DMS53 treated with DMSO at 0.1 percent for 48 hours (cell line): ENCODE data around the gene TEK.
"Not testable (repeated sequence)": the region's sequence is repeated elsewhere in the genome, so short reads cannot be mapped to it uniquely, and the experiment has no call there.

Source experiments
- DNase-seq: peaks from one replicate; lab custom pipeline; 2025; ENCODE audit not compliant: unreplicated experiment; lab: John Stamatoyannopoulos, UW

The TEK gene

DNA sequence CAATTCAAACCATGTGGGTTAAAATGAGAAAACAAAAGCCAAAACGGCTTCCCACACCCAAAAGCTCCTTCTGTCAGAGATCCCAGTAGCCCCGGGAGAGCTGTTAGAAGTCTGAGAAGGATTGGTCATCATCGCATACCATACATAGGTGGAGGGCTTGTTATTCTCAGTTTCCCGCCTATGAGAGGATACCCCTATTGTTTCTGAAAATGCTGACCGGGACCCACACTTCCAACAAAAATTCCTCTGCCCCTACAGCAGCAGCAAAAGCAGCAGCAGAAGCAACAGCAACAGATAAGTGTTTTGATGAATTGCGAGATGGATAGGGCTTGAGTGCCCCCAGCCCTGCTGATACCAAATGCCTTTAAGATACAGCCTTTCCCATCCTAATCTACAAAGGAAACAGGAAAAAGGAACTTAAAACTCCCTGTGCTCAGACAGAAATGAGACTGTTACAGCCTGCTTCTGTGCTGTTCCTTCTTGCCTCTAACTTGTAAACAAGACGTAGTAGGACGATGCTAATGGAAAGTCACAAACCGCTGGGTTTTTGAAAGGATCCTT, at the start of gene TEK:
TEK (plus strand) TSS at position 245 of the 561 bp plus-strand sequence. CDS start 366 bp downstream, outside the sequence.
- DNase-seq, result no peak

DNA sequence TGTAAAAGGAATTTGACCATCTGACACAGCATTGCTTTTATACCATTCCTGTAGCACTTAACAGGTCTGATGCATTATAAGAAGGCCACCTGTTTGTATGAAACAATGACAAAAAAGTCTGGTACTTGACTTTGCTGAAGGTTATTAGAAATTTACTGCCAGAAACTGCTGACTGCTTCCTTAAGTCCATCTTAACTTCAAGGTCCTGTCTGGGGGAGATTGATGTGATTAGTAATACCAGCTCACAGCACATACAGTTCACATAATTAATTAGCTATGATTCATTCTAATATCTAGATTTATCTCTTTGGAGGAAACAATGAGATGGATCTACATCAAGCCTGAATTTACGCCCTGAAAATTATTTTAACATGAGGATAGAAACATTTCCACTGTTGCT, 49.6 kb upstream of the TEK start:
- no peak for DNase-seq

DNA sequence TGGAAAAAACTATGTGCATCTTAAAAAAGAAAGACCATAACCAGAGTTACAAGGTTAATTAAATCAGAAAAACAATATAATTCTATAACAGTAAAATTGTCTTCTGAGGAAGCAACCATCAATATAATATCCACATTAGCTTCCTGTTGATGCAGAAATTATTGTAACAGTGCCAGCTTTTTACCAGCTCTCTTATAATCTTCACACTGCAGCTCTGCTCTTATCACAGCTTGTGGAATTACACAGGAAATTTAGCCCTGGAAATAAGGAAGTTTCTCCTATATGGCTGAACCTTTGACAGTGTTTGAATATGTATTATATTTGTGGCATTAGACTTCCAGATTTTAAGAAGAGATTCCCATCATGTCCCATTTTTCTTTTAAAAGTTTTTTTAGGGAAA, 49.1 kb upstream of the TEK start:
- no peak for DNase-seq

DNA sequence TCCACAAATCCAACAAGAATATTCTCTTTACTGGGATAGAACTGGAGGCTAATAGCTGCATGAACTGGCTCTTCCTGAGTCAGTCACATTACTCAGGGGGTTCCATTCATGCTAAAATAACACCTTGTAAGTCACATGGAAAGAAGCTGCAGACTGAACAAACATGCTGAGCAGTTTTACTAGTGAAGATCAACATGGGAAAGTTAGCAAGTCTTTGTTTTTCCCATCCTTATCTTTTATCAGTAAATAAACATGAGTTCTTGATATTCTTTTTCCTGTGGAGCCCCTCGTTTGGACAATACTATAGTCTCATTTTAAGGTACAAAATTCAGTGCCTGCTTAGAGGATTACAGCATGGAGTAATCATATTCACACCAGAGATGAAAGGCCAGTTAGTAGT, 43.7 kb upstream of the TEK start:
- no peak for DNase-seq

DNA sequence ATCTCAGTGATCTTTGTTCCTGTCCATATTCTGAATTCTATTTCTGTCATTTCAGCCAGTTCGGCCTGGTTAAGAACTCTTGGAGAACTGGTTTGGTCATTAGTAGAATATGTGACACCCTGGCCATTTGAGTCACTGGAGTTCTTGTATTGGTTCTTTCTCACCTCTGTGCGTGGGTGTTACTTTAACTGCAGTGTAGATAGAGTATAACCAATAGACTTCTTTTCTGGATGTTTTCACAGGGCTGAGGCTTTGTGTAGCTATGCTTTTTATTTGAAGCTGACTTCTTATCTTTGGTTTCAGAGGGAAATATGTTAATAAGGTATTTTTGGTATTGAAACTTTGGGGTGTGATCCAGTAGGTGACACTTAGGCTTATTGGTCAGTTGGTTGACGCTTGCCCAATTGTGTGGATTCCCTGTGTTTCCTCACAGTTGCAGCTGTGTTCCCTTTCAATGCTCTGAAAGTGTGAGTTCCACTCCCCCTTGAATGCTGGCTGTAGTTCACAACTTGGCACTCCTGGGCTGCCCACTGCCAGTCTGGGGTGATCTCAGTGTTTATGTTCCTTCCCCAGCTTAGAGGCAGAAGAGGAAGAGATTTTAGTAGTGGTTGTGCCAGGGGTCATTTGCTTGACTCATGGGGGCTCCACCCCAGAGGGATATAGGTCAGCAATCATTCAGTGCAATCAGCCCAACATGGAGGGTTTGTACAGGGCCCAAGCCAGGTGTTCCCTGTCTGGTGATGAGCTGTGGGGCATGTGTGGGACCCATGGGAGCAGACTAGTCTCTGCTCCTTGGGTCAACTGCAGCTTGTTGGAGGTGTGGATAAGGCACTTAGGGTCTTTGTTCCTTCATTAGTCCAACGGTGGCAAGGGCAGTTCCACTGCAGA, 34.9 kb upstream of the TEK start:
- no peak for DNase-seq

DNA sequence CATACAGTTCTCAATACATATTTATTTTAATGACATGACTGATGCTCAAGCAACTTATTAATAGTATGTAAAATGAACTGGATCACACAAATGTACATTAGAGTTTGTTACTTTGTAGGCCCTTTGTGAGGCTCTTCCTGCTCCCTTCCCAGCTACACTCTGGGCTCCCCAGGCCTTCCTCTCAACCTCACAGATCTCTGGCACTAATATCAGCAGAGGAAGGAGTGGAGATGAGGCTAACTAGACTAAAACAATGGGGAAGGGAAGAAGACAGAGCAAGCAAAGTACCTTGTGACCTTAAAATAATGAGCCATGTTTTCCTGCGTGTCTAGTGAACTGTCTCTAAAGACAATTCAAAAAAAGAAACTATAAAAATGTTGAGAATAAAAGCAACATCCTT, 30.3 kb upstream of the TEK start:
- no peak for DNase-seq

DNA sequence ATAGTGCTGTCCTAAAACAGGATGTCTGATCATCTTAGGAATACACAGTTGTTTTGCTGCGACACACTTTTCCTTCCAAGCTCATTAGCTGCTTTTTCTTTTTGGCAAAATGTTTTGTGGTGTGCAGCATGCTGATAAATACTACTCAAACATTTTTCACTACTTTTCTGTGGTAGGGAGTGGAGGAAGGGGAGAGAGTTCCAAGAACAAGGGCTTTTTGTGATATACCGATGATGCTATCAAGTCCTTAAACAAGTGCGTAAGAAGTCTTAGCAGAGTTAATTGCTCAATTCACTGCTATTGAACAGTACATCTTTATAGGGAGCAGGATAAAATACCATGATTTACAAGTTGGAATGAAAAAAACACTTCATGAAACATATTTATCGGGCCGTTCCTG, 23.6 kb upstream of the TEK start:
- DNase-seq, result no peak

DNA sequence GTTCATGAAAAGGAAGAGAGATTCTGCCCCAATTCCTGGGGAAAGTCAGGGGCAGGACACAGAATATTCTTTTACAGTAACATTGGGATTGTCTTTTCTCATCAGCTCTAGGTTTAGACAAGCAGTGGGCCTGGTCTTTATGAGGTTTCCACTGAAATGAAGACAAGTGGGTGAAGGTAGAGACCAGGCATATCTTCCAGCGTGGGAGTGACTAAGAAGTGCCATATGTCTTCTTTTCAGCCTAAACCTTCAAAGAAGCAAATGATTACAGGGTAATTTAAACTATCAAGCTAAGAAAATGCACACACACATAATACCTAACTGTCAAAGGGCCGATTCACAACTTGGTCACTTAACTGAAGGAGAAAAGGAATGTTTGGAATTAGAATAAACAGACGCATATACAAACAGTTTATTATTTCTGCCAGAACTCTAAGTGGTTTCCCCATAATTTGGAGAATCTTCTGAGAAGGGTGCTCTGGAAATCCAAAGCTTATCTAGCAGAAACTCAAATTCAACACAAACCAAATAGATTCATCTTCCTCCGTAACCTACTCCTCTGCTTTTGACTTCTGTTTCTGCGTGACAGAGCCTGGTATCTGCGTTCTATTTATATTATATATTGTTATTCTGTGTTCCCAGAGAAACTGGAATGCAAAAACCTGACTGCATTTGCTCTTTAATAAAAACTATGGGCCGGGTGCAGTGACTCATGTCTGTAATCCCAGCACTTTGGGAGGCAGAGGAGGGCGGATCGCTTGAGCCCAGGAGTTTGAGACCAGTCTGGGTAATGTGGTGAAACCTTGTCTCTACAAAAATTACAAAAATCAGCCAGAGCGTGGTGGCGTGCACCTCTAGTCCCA, 22.0 kb upstream of the TEK start:
- no peak for DNase-seq

DNA sequence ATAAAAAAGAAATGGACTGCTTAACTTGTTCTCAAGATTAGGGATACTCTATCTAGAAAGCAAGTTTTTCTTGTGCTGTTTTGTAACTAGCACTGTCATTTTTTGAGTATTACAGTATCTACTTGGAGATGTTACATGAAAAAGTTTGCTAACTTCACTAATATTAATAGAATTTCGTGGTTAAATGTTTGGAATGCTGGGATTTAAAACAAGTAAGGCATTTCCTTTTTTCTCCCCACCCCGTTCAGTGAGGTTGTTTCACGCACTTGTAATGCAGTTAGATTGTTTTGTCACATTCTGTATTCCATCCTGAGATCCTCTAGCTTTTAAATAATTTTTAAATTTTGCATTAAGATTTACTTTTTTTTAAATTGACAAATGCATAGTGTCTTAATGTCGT, 20.0 kb upstream of the TEK start:
- DNase-seq, result no peak

DNA sequence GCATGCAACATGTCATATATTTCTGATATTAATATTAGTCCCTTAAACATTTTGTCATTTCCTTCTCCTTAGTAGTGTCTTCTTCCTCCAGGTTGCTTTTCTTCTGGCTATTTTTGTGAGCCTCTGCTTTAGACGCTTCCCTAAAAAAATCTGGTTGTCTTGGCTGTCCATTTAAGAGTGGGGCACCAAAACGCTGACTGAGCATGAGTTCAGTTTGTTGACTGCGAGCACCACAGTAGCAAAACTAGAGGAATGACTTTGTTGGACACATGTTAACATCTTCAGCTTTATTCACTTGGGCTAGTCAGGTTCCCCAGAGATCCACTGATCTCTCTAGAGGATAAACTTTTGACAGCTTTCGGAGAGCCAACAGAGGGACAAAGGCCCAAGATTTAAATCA, 19.3 kb upstream of the TEK start:
- DNase-seq, result no peak

DNA sequence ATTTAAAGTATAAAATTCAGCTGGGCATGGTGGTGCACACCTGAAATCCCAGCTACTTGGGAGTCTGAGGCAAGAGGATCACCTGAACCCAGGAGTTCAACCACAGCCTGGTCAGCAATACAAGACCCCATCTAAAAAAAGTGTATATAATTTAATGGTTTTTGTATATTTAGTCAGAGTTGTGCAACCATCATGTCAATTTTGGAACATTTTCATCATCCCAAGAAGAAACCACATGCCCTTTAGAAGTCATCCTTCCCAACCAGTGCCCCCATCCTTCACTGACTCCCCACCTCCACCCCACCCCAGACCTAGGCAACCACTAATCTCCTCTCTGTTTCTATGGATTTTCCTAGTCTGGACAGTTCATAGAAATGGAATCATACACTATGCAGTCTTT, 18.8 kb upstream of the TEK start:
- DNase-seq, result no peak

DNA sequence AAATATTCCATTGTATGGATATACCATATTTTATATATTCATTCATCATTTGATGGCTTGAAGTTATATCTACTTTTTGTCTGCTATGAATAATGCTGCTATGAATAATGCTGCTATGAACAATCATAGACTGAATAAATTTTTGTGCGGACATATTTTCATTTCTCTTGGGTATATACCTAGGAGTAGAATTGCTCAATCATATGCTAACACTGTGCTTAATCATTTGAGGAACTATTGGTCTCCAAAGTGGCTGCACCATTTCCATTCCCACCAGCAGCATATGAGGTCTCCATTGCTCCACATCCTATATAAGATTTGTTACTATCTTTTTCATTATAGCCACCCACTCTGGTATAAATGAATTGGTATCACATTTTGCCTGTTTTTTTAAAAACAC, 18.3 kb upstream of the TEK start:
- no peak for DNase-seq

DNA sequence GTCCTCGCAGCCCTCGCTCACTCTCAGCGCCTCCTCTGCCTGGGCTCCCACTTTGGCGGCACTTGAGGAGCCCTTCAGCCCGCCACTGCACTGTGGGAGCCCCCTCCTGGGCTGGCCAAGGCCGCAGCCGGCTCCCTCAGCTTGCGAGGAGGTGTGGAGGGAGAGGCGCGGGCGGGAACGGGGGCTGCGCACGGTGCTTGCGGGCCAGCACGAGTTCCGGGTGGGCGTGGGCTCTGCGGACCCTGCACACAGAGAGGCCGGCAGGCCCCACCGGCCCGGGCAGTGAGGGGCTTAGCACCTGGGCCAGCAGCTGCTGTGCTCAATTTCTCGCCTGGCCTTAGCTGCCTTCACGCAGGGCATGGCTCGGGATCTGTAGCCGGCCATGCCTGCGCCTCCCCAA, 16.5 kb upstream of the TEK start:
- DNase-seq, result not testable (repeated sequence)

DNA sequence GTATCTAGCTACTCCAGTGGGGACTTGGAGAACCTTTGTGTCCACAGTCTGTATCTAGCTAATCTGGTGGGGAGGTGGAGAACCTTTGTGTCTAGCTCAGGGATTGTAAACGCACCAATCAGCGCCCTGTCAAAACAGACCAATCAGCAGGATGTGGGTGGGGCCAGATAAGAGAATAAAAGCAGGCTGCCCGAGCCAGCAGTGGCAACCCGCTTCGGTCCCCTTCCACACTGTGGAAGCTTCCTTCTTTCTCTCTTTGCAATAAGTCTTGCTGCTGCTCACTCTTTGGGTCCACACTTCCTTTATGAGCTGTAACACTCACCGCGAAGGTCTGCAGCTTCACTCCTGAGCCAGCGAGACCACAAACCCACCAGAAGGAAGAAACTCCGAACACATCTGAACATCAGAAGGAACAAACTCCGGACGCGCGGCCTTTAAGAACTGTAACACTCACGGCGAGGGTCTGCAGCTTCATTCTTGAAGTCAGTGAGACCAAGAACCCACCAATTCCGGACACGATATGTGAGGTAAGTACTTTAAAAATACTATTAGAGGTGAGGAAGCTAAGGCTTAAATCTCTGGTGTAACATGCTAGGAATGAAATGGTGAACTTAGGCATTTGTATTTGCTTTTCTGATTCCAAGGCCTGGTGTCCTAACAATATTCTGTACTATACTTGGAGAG, 15.5 kb upstream of the TEK start:
- DNase-seq, result not testable (repeated sequence)

DNA sequence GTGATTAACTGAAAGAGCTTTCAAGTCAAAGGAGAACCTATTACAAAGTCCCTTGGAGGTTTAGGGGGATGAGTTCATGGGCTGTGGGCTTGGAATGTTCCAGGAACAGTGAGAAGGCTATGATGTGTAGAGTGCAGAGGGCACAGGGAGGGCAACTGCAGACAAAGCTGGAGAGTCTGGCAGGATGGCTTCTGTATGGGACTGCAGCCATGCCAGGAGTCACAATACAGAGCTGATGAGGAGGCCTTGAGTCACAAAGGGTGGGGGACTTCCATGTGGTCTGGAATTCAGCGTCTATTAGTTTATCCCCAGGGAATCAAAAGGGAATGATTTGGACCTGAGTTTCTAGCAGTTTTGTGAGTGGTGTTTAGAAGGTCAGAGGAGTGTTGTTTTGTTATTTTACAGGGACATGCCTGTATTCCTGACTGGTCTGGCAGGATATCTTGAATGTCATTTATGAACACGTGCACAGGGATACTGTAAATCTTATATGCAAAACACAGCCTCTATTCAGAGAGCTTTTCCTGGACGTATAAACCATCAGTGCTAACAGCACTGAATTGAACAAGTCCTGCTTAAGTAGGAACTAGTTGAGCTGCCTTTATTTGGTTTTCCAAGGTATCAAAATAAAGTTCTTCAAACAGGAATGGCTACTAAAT, 14.3 kb upstream of the TEK start:
- no peak for DNase-seq

DNA sequence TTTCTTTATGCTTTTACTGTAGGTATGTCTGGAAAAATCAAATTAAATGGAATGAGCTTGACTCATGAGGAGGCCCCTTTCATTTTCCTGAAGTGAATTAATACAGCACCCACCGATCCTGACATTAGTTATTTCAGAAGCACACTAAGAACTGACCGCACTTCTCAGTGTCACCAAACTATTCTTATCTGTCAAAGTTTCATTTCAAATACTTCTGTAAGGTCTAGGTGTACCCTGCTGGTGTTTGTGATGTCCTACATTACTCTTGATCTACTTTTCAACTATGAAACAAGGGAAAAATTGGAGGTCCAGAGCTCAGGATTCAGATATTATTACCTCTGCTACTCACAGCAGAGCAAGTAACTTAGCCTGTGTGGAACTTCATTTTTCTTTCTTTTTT, 1.8 kb upstream of the TEK start:
- DNase-seq, result no peak

DNA sequence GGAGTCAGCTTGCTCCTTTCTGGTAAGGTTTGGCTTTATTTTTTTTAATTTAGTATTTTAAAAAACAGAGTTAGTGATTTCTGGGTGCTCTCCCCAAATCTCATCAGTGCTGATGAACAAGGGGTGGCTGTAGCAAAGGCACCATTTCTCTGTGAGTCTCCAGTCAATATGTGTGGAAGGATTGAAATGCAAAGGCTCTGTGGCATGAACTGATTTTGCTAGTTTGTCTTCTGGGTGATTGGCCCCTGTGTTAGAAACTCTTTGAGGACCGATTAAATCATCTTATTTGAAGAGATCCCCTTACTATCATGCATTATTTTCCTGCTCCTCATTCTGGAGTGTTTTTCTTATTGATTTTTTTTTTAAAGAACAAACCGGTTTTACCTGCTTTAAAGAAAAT, 596 bp downstream of the TEK start:
- no peak for DNase-seq

DNA sequence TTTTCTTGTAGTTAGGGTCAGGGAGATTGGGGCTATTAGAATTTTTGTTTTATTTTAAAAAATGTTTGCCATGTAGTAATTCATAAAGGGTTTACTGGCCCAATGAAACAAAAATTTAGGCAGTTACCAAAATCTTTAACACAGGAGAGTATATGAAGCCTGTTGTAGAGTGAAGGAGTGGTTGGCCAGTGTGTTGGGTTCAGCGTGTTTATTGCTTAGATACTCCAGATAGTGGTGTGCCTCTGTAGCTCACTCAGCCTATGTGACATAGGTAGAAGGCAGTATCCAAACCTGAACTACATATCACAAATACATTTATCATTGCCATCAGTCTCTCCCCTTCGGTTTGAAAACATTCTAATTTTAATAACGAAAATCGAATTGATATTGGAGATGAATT, 1.2 kb downstream of the TEK start:
- DNase-seq, result no peak

DNA sequence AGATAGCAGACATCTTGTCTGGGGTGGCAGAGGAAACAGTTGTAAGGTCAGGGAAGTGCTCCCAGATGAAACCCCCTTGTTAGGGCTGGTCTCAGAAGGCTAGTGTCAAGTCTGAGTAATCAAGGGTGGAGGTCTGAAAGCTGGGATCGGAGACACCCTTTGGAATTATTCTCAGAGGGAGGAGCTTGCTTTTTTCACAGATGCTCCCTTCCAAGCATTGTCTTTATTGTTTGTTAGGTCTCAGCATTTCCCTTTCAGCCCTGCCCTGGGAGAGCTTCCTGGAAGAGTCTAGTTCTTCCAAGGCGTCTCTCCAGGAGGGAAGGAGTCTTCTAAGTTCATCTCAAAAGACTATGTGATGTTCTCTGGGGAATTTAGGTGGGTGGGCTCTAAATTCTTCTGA, 3.2 kb downstream of the TEK start:
- DNase-seq, result no peak

DNA sequence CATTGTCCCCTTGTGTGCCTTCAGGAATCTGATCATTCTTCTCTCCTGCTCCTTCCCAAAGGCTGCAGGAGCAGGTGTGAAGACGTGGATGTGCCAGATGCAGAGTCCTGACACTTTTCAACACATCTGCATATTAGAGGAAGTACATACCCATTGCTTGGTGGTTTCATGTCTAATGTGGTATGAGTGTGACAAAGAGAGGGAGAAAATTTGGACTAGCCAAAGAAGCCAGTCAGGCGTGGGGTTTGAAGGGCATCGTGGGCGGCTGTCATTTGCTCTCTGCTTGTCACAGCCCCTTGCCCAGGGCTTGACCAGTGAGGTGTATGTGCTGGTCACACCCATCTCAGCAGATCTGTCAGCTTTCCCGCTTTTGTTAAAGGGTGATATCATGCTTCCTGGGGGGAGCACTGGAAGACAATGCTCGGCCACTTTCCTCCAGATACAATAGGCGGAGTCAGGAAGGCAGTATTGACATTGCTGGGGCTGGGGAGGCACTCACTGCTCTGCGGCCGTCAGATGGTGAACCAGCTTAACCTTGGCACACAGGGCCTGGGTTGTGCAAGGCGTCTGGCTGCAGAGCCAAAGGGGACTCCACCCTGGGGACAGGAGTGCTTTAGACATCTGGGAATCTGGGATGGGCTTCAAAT, 8.6 kb downstream of the TEK start:
- peak; percentile 85 for DNase-seq
